OCI-LY1 (cell line): ENCODE data around the gene AAR2.

Experiments
- CTCF ChIP-seq: fragments of 200-600 bp; sonication (generic), shearing (Covaris generic); IDR thresholded peaks from 2 replicates; pipeline ENCODE4 v1.5.1; 2017; ENCODE audit warnings: mild to moderate bottlenecking, antibody characterized with exemption, low read length, moderate library complexity, mixed read lengths
- EZH2 ChIP-seq: fragments of 200-600 bp; sonication (generic), shearing (Covaris generic); IDR thresholded peaks from 2 replicates; pipeline ENCODE4 v1.8.0; 2017; ENCODE audit warnings: borderline replicate concordance, mixed run types, mild to moderate bottlenecking, antibody characterized with exemption, low read length, moderate library complexity, mixed read lengths

- TF ChIP-seq CTCF (no peak), EZH2 (no peak)
Measured at GRCh38 chr20:36217226-36217625, 19.1 kb upstream of the AAR2 start.
